ENCODE results near the gene HOXC4. TPM values are rescaled to one million over a fixed set of nuclear protein-coding genes. Genes with fewer than 3 reads are reported as not detected.
"Not testable (repeated sequence)": the region's sequence is repeated elsewhere in the genome, so short reads cannot be mapped to it uniquely, and the experiment has no call there.

HOXC4 gene
- total RNA-seq, 2 experiments from 2014 or later, result 1.2 to 1.5 TPM

GRCh38 chr12:54100588-54100987, 47.0 kb downstream of the HOXC4 start:
- H3K4me3 Mint-ChIP-seq; POLR2A ChIA-PET; H3K36me3 Mint-ChIP-seq; DNase-seq; H3K27ac Mint-ChIP-seq; H3K4me1 Mint-ChIP-seq; H3K9me3 Mint-ChIP-seq; ATAC-seq (ENCODE audit: low read depth): not testable (repeated sequence)
- H3K27me3 Mint-ChIP-seq, result peaks cover 52% of the 10 kb centered on the region

- H3K36me3 Mint-ChIP-seq; H3K27ac Mint-ChIP-seq; DNase-seq; POLR2A ChIA-PET; H3K4me3 Mint-ChIP-seq; H3K4me1 Mint-ChIP-seq; H3K9me3 Mint-ChIP-seq; ATAC-seq (ENCODE audit: low read depth): not testable (repeated sequence)
- H3K27me3 Mint-ChIP-seq, result peaks cover 60% of the 10 kb centered on the region
Observed at GRCh38 chr12:54102223-54102622, 48.6 kb downstream of the HOXC4 start.

GRCh38 chr12:54103827-54104226, 50.2 kb downstream of the HOXC4 start:
- ATAC-seq (ENCODE audit: low read depth); H3K4me1 Mint-ChIP-seq; H3K36me3 Mint-ChIP-seq; POLR2A ChIA-PET; H3K27ac Mint-ChIP-seq; H3K9me3 Mint-ChIP-seq; H3K4me3 Mint-ChIP-seq; DNase-seq: not testable (repeated sequence)
- H3K27me3 Mint-ChIP-seq, result peaks cover 75% of the 10 kb centered on the region

Small RNA genes lying within 50 kb of the gene (microRNA-seq; reads per million reads assigned to microRNA genes)
- not detected for gene MIR615

Other genes with a start within 250 kb of the HOXC4 start
- gene HOXC13, start 115.0 kb upstream of the HOXC4 start, total RNA-seq, result not detected
- not detected for gene HOXC12, start 98.9 kb upstream of the HOXC4 start, total RNA-seq
- gene HOXC11, start 80.7 kb upstream of the HOXC4 start, total RNA-seq, result not detected
- gene HOTAIR, start 78.9 kb upstream of the HOXC4 start, total RNA-seq, result not detected
- not detected for gene HOXC10, start 68.7 kb upstream of the HOXC4 start, total RNA-seq
- gene HOXC9, start 53.7 kb upstream of the HOXC4 start, total RNA-seq, result not detected
- not detected for gene HOXC8, start 44.9 kb upstream of the HOXC4 start, total RNA-seq
- gene HOXC6, start 25.4 kb upstream of the HOXC4 start, total RNA-seq, result not detected
- not detected for gene HOXC5, start 20.8 kb upstream of the HOXC4 start, total RNA-seq
- 10 to 100 TPM; 23.9 to 24.4 TPM for gene SMUG1, start 135.2 kb downstream of the HOXC4 start, total RNA-seq
- 100 to 1,000 TPM; 113 TPM for gene CBX5, start 226.3 kb downstream of the HOXC4 start, total RNA-seq
- gene HNRNPA1, start 226.9 kb downstream of the HOXC4 start, total RNA-seq, result 1,000 to 10,000 TPM; 1,247 to 1,279 TPM
- gene NFE2, start 247.2 kb downstream of the HOXC4 start, total RNA-seq, result not detected

All from activated naive CD8-positive, alpha-beta T cell treated with anti-CD3 and anti-CD28 coated beads, Interleukin-2, amount 10 ng/mL, durations not matched to agents 7 days and 5 days (primary cell).